ENCODE measurements around the gene ARMC2.

DNA sequence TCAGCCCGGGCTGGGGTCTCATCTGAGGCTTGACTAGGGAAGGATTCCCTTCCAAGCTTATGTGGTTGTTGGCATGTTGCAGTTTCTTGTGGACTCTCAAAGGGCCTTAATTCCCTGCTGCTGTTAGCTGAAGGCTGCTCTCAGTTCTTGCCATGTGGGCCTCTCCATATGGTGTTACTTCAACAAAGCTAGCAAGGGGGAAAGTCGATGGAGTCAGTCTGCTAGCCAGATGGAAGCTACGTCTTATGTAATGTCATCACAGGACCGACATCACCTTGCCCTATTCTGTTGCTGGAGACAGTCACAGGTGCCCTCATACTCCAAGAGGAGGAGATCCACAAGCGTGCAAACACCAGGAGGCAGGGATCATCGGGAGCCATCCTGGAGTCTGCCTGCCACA lies 43.3 kb upstream of the ARMC2 start:
- TF ChIP-seq CTCF (IDR thresholded peaks at IDR 0.05; ENCODE audit: low read depth, low read length, poor library complexity, severe bottlenecking), result no peak
- TF ChIP-seq EZH2phosphoT487 (IDR thresholded peaks at IDR 0.05; ENCODE audit: borderline replicate concordance, low read length), result no peak

All from DOHH2 (cell line).